Measurements from ENCODE around the gene CT45A8.

DNA sequence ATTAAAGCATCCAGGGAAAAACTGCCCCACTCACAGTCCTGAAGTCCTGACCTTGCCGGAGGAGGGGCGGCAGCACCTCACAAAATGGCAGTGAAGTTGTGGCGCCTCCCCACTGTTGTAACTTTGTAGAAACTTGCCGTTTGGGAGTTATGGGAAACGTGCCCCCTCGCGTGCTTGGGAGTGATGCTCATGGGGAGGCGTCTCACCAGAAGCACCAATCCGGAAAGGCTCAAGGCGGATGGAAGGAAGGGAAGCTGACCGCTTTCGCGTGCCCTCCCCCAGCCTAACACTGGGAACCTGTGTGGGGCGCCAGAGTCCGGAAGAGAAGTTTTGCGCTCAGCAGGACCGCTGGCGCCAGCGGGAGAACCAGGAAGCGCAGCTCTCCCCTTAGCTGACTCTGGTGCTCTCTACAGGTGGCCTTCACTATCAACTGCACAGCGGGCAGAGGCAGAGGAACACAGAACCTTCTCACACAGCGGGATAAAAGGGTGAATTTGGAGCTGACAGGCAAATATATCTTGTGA lies 39.0 kb upstream of the CT45A8 start, which contains the start of the genes CT45A10 and SAGE1:
- TF ChIP-seq EZH2phosphoT487 (IDR thresholded peaks at IDR 0.05; ENCODE audit: insufficient read depth, low read depth) (no peak), EZH2 (IDR thresholded peaks at IDR 0.05; ENCODE audit: insufficient read depth, poor library complexity, severe bottlenecking) (no peak)

Measured in GM23248 (cell line).